GM21717 (cell line): ENCODE results near the gene CSNK1D.
"Not testable (repeated sequence)": the region's sequence is repeated elsewhere in the genome, so short reads cannot be mapped to it uniquely, and the experiment has no call there.

Experiments used
- ATAC-seq: cut with Tn5 transposase; IDR thresholded peaks from one replicate; pipeline ENCODE4 v1.9.1; 2021; ENCODE audit warnings: mild to moderate bottlenecking, moderate library complexity; ENCODE audit not compliant: unreplicated experiment

The CSNK1D gene

GRCh38 chr17:82195675-82196672, 77.5 kb downstream of the CSNK1D start:
- no peak for ATAC-seq

GRCh38 chr17:82194765-82195164, 78.7 kb downstream of the CSNK1D start:
- no peak for ATAC-seq

DNA sequence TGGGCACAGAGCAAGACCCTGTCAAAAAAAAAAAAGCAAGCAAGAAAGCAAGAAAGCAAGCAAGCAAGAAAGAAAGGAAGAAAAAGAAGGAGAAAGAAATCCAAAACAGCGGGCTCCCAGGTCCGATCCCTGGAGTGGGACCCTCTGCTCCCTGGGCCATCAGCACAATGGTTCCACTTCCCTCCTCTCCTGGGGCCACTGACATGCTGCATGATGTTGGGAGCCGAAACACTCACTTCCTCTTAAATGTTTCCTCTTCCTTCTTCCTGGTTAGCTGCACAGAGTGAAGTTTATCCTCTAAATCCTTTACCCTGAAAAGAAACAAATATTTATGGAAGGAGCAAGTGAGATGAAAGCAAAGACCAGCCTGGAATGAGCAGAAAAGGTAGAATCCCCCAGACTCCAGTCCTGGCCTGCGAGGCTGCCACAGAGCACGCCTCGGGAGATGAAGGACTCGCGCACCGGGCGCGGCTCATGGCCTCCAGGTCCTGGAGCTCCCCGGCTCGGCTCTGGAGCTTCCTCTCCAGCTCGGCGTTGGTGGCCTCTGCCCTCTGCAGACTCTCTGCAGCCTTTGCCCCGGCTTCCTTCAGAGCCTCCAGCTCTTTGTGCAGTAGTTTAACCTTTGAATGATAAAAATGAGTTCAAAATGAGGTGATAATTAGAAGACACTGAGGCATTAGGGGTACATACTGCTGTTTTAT, 79.8 kb downstream of the CSNK1D start:
- ATAC-seq, result no peak

DNA sequence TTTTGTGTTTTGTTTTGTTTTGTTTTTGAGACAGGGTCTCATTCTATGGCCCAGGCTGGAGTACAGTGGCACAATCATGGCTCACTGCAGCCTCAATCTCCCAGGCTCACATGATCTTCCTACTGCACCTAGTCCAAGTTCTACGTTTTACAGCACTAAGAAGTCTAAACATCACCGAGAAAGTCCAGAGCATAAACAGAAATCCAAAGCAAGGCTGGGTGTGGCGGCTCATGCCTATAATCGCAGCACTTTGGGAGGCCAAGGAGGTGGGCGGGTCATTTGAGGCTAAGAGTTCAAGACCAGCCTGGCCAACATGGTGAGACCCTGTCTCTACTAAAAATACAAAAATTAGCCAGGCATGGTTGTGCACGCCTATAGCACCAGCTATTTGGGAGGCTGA, 80.5 kb downstream of the CSNK1D start:
- not testable (repeated sequence) for ATAC-seq
